ENCODE data around the gene FTO. TPM values are rescaled to one million over a fixed set of nuclear protein-coding genes. Genes with fewer than 3 reads are reported as not detected.

Gene FTO
- total and polyA plus RNA-seq, 2 of the 8 experiments (the other 6 are each of a cell fraction or from before 2014, with no cell fraction given): 34.5 to 59.8 TPM

DNA sequence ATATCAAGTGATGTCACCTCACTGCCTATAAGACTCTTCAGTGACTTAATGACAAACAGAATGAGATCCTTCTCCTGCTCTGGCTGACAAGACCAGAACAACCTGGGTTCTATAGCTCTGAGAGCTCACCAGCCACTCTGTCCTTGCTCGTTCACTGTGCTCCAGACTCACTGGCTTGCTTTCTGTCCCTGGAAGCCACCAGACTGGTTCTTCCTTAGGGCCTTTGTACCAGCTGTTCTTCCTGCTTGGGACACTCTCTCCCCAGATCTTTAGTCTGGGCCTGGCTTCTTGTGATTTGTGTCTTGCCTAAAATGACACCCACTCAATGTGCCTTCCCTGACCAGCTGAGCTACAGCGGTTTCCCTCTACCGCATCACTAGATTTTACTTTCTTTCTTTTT lies 76.1 kb downstream of the FTO start:
- TF ChIP-seq, protein P1, sequence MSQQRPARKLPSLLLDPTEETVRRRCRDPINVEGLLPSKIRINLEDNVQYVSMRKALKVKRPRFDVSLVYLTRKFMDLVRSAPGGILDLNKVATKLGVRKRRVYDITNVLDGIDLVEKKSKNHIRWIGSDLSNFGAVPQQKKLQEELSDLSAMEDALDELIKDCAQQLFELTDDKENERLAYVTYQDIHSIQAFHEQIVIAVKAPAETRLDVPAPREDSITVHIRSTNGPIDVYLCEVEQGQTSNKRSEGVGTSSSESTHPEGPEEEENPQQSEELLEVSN (IDR thresholded peaks at IDR 0.05): no peak
- no peak for TF ChIP-seq CHD1 (IDR thresholded peaks at IDR 0.05; ENCODE audit: low read depth, low read length)
- TF ChIP-seq KDM5A (IDR thresholded peaks at IDR 0.05; ENCODE audit: low read length): no peak
- no peak for TF ChIP-seq RXRA (IDR thresholded peaks at IDR 0.05; ENCODE audit: insufficient read depth, low read depth, low read length)
- TF ChIP-seq HDAC2 (IDR thresholded peaks at IDR 0.05; ENCODE audit: borderline replicate concordance in 1 of 2, low read depth in 2 of 2, low read length in 2 of 2): no peak
- no peak for TF ChIP-seq EP300 (IDR thresholded peaks at IDR 0.05; ENCODE audit: borderline replicate concordance in 1 of 2, low read depth in 2 of 2, low read length in 2 of 2)
- TF ChIP-seq FOSL1 (IDR thresholded peaks at IDR 0.05; ENCODE audit: insufficient read depth, low read depth, low read length): no peak
- Histone ChIP-seq H3K23me2 (ENCODE audit: low read depth, low read length) (no peaks in the 10 kb centered on the region), H2AK5ac (ENCODE audit: low read depth, low read length) (no peak overlapping the region), H3K27me3 (replicated peaks in 1 of 4; ENCODE audit: control insufficient read depth in 3 of 4, extremely low read depth in 1 of 4, insufficient read depth in 3 of 4, low read length in 3 of 4) (no peaks in the 10 kb centered on the region), H4K8ac (ENCODE audit: extremely low read depth, insufficient read depth, low read length) (no peak overlapping the region), H3K9ac (replicated peaks in 1 of 4; ENCODE audit: extremely low read depth in 1 of 4, low read depth in 3 of 4, low read length in 3 of 4) (no peak overlapping the region), H4K5ac (ENCODE audit: insufficient read length, low read depth, low read length) (no peak overlapping the region), H3K4ac (replicated peaks; ENCODE audit: insufficient read length, low read depth, low read length) (no peak overlapping the region), H2BK15ac (ENCODE audit: low read length) (no peak overlapping the region), H3K27ac (ENCODE audit: low read depth, low read length) (no peak overlapping the region), H3K36me3 (ENCODE audit: control insufficient read depth in 2 of 4, insufficient read depth in 4 of 4, low read length in 3 of 4) (no peaks in the 10 kb centered on the region), H3K14ac (ENCODE audit: insufficient read length) (no peak overlapping the region), H3K9me3 (ENCODE audit: insufficient read depth in 2 of 2, low read depth in 1 of 2, low read length in 1 of 2) (no peaks in the 10 kb centered on the region), H2BK5ac (ENCODE audit: low read depth, low read length) (no peak overlapping the region), H3K18ac (ENCODE audit: extremely low read depth, low read length) (no peak overlapping the region), H3K79me2 (ENCODE audit: control insufficient read depth in 1 of 2, insufficient read depth in 2 of 2, low read length in 2 of 2) (peaks cover 0 to 26% of the 10 kb centered on the region in 2 experiments; a peak in 2 of 4 replicates), H2AFZ (ENCODE audit: low read length) (no peak overlapping the region), H3K56ac (replicated peaks; ENCODE audit: insufficient read length, low read depth, low read length) (no peak overlapping the region), H3K23ac (ENCODE audit: insufficient read length) (no peak overlapping the region), H3K79me1 (ENCODE audit: low read depth, low read length) (no peaks in the 10 kb centered on the region), H4K91ac (replicated peaks; ENCODE audit: insufficient read length, low read length) (no peak overlapping the region), H3K4me2 (ENCODE audit: insufficient read depth in 1 of 2, low read depth in 2 of 2, low read length in 2 of 2) (no peak overlapping the region), H3K4me1 (replicated peaks in 1 of 4; ENCODE audit: control insufficient read depth in 3 of 4, insufficient read depth in 4 of 4, low read length in 3 of 4) (0 out of 7 replicates have a peak, but pooled peaks cover 0 to 2% (median 0%) of the 10 kb centered on the region in 4 experiments), H2BK120ac (replicated peaks; ENCODE audit: low read depth, low read length) (no peak overlapping the region), H3K4me3 (ENCODE audit: extremely low read depth in 1 of 4, insufficient read depth in 2 of 4, low read depth in 3 of 4, low read length in 4 of 4) (no peak overlapping the region), H2BK12ac (ENCODE audit: low read depth, low read length) (no peak overlapping the region), H4K20me1 (replicated peaks in 1 of 2; ENCODE audit: control insufficient read depth in 1 of 2, insufficient read depth in 2 of 2, low read length in 2 of 2) (no peaks in the 10 kb centered on the region), H2BK20ac (ENCODE audit: low read length) (no peak overlapping the region)
- FAIRE-seq: no peak
- CTCF ChIA-PET (ENCODE audit: partially characterized antibody): interaction anchor here (1.1 to 1.5 kb wide), 2 partner anchors 44 to 165 kb away, joined by 3 read pairs; no protein-coding TSS in a partner anchor
- DNase-seq (ENCODE audit: low read depth in 1 of 2, low spot score in 2 of 2): no peak
- POLR2A ChIA-PET (ENCODE audit: partially characterized antibody): interaction anchor here (0.5 kb wide), 1 partner anchor 78 kb away, joined by 3 read pairs; no protein-coding TSS in a partner anchor
- WGBS, 2 experiments (ENCODE audit: extremely low coverage in 1 of 2, insufficient coverage in 1 of 2, insufficient read length in 1 of 2, insufficient replicate concordance in 2 of 2, low coverage in 1 of 2, low lambda C conversion rate in 2 of 2, missing lambda C conversion rate in 1 of 2): 89% methylated on average over 3 of the region's 3 CpGs; no CpG with 5 or more reads in 1 of the 2 experiments

Data from H1 (cell line).